SU-DHL-6 (cell line): Measurements from ENCODE around the gene C2CD4C.

Source experiments
- H2AFZ ChIP-seq: fragments of 200-600 bp; sonication (generic); 2 replicates; pipeline ENCODE4 v1.6.1; 2014; ENCODE audit warnings: low read depth, mild to moderate bottlenecking, moderate library complexity, mixed read lengths, antibody characterized with exemption, low read length; ENCODE audit not compliant: severe bottlenecking
- H3F3A ChIP-seq: fragments of 200-600 bp; shearing (Covaris generic); 2 replicates; pipeline ENCODE4 v1.6.0; 2016; ENCODE audit warnings: antibody characterized with exemption, mild to moderate bottlenecking; ENCODE audit not compliant: insufficient read depth
- H3K27ac ChIP-seq: fragments of 200-600 bp; sonication (generic); 2 replicates; pipeline ENCODE4 v1.5.1; 2016; ENCODE audit warnings: low read depth, mild to moderate bottlenecking, low read length, moderate library complexity, mixed read lengths
- H3K27me3 ChIP-seq: fragments of 200-600 bp; sonication (generic), shearing (Covaris generic); 2 replicates; pipeline ENCODE4 v1.6.0; 2014; ENCODE audit warnings: mild to moderate bottlenecking, low read length
- H3K36me3 ChIP-seq: fragments of 200-600 bp; sonication (generic); 2 replicates; pipeline ENCODE4 v1.6.1; 2014; ENCODE audit warnings: mild to moderate bottlenecking, low read length, mixed read lengths
- H3K4me2 ChIP-seq: fragments of 300-600, 200-600 bp; shearing (Covaris generic), sonication (generic); 2 replicates; pipeline ENCODE4 v1.6.0; 2014; ENCODE audit warnings: low read length, low read depth, mild to moderate bottlenecking; ENCODE audit not compliant: poor library complexity, severe bottlenecking
- H3K4me3 ChIP-seq: fragments of 200-600 bp; sonication (generic); 2 replicates; pipeline ENCODE4 v1.5.1; 2014; ENCODE audit warnings: antibody characterized with exemption, low read length, mild to moderate bottlenecking, mixed read lengths; ENCODE audit not compliant: insufficient read depth, poor library complexity, severe bottlenecking
- H3K79me2 ChIP-seq: fragments of 200-600 bp; sonication (generic); 2 replicates; pipeline ENCODE4 v1.6.1; 2014; ENCODE audit warnings: mild to moderate bottlenecking, low read length, moderate library complexity; ENCODE audit not compliant: insufficient read depth
- H3K9ac ChIP-seq: fragments of 200-600 bp; sonication (generic); 2 replicates; pipeline ENCODE4 v1.7.0; 2014; ENCODE audit warnings: mild to moderate bottlenecking, low read length
- H3K9me2 ChIP-seq: fragments of 200-600 bp; sonication (generic); replicated peaks from 2 replicates; pipeline ENCODE4 v1.6.1; 2014; ENCODE audit warnings: low read length; ENCODE audit not compliant: insufficient read depth
- H3K9me3 ChIP-seq: fragments of 200-600 bp; sonication (generic); 2 replicates; pipeline ENCODE4 v1.6.1; 2014; ENCODE audit warnings: low read length, mixed read lengths; ENCODE audit not compliant: insufficient read depth
- H4K20me1 ChIP-seq: fragments of 200-600 bp; sonication (generic); 2 replicates; pipeline ENCODE4 v1.6.1; 2014; ENCODE audit warnings: low read depth, mild to moderate bottlenecking, antibody characterized with exemption, low read length, moderate library complexity, mixed read lengths
- EZH2phosphoT487 ChIP-seq: fragments of 200-600 bp; sonication (generic), shearing (Covaris generic); conservative IDR thresholded peaks from 2 replicates; pipeline ENCODE4 v1.6.1; 2018; ENCODE audit warnings: mild to moderate bottlenecking, antibody characterized with exemption, low read length, moderate library complexity, mixed read lengths
- TF ChIP-seq, protein P1 (sequence below): fragments of 200-600 bp; sonication (generic); IDR thresholded peaks from one replicate; pipeline ENCODE4 v1.5.1; 2017; ENCODE audit warnings: antibody characterized with exemption, mild to moderate bottlenecking, low read length, moderate library complexity; ENCODE audit not compliant: insufficient read depth, poor library complexity, severe bottlenecking

Gene C2CD4C

DNA sequence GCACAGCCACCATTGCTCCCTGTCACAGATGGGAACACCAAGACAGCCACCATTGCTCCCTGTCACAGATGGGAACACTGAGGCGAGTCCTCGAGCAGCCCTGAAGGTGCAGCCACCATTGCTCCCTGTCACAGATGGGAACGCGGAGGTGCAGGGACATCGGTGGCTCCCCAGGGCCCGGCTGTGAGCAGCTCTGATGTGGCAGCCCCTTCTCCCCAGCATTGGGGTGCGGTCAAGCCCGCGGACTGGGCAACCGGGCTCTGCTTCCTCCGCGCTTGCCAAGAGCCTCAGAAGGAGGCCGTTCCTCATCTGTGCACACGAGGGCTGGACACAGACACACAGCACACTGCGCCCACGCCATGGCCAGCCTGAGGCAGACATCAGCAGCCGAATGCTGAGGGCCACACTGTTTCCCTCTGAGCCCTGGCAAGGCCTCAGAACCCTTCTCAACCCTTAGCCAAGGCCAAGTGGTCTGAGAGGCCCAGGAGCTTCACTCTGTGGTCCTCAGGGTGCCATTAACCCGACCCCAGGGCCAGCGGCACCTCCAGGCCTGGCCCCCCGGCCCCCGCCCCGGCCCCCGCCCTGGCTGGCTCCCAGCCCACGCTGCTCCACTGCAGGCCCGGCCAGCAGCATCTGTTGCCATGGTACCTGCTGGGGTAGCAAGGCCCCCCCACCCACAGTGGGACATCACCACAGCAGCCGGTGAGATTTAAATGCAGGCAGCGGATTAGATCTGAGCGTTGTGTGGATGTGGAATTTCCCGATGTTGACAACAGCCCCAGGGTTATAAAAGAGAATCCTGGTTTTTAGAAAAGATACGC is 18.4 kb downstream of the C2CD4C start:
- Histone ChIP-seq H3K27me3 (no peaks in the 10 kb centered on the region), H3K36me3 (no peaks in the 10 kb centered on the region), H3K4me3 (no peak overlapping the region), H3K4me2 (no peak overlapping the region), H3K79me2 (no peaks in the 10 kb centered on the region), H2AFZ (no peak overlapping the region), H3K9me3 (peaks cover 13% of the 10 kb centered on the region; the same call in 1 of the 2 replicates), H4K20me1 (no peaks in the 10 kb centered on the region), H3F3A (no peaks in the 10 kb centered on the region), H3K9me2 (no peaks in the 10 kb centered on the region), H3K27ac (no peak overlapping the region), H3K9ac (no peak overlapping the region)
- no peak for TF ChIP-seq EZH2phosphoT487
- TF ChIP-seq, protein P1, sequence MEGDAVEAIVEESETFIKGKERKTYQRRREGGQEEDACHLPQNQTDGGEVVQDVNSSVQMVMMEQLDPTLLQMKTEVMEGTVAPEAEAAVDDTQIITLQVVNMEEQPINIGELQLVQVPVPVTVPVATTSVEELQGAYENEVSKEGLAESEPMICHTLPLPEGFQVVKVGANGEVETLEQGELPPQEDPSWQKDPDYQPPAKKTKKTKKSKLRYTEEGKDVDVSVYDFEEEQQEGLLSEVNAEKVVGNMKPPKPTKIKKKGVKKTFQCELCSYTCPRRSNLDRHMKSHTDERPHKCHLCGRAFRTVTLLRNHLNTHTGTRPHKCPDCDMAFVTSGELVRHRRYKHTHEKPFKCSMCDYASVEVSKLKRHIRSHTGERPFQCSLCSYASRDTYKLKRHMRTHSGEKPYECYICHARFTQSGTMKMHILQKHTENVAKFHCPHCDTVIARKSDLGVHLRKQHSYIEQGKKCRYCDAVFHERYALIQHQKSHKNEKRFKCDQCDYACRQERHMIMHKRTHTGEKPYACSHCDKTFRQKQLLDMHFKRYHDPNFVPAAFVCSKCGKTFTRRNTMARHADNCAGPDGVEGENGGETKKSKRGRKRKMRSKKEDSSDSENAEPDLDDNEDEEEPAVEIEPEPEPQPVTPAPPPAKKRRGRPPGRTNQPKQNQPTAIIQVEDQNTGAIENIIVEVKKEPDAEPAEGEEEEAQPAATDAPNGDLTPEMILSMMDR: no peak

DNA sequence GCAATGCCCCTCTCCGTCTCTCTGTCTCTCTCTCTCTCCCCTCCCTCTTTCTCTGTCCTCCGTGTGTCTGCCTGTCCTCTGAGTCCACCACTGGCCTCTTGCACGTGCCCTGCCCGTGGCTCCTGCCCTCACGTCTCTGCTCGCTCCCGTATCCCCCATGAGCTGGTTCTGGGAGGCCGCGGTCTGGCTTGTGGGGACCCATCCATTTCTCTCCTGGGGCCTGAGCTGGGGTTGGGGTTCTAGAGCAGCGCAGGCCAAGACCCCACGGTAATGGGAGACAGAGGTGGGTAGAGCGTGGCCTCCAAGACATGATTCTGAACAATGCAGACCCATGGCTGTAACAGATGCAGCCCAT is 19.0 kb downstream of the C2CD4C start:
- H3K36me3 ChIP-seq: no peaks in the 10 kb centered on the region
- no peaks in the 10 kb centered on the region for H3F3A ChIP-seq
- no peaks in the 10 kb centered on the region for H4K20me1 ChIP-seq
- no peak for TF ChIP-seq EZH2phosphoT487
- TF ChIP-seq, protein P1: no peak
- no peaks in the 10 kb centered on the region for H3K9me2 ChIP-seq
- no peak overlapping the region for H2AFZ ChIP-seq
- no peak overlapping the region for H3K4me2 ChIP-seq
- H3K9ac ChIP-seq: no peak overlapping the region
- H3K79me2 ChIP-seq: no peaks in the 10 kb centered on the region
- H3K4me3 ChIP-seq: no peak overlapping the region
- no peaks in the 10 kb centered on the region for H3K27me3 ChIP-seq
- H3K27ac ChIP-seq: no peak overlapping the region
- peaks cover 10% of the 10 kb centered on the region; the same call in 1 of the 2 replicates for H3K9me3 ChIP-seq

DNA sequence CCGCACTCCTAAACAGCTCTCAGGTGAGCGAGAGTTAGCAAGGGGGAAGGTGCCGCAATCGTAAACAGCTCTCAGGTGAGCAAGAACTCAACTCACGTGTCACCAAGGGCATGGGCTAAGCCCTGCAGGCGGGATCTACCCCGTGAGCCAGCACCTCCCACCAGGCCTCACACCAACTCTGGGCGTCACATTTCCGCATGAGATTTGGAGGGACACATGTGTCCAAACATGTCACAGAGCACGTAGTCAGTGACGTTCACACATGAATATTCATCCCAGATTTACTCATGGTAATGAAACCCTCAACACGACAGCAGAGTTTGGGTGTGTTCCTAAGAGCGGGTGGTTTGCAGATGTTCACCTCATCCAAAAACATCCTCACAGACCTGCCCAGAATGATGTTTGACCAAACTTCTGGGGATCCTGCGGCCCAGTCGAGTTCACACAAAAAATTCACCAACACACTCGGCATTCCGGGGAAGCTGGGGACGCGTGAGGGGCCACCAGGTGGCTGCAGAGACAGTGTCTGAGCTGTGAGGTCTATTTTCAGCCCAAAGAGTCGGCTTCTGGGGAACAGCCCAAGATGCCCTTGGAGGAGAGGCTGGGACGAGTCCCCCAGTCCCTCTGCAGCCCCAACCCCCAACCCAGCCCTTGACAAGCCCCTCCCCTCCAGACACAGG is 19.6 kb downstream of the C2CD4C start:
- no peak overlapping the region for H3K4me2 ChIP-seq
- H2AFZ ChIP-seq: no peak overlapping the region
- H3K4me3 ChIP-seq: no peak overlapping the region
- peaks cover 10% of the 10 kb centered on the region; the same call in 1 of the 2 replicates for H3K9me3 ChIP-seq
- no peak overlapping the region for H3K9ac ChIP-seq
- H3K36me3 ChIP-seq: no peaks in the 10 kb centered on the region
- H3K27ac ChIP-seq: no peak overlapping the region
- no peaks in the 10 kb centered on the region for H3K9me2 ChIP-seq
- no peaks in the 10 kb centered on the region for H3K27me3 ChIP-seq
- H3K79me2 ChIP-seq: no peaks in the 10 kb centered on the region
- H4K20me1 ChIP-seq: no peaks in the 10 kb centered on the region
- no peaks in the 10 kb centered on the region for H3F3A ChIP-seq
- no peak for TF ChIP-seq EZH2phosphoT487
- TF ChIP-seq, protein P1: no peak
